NCI-H82 treated with DMSO at 0.1 percent for 48 hours (cell line): ENCODE results near the gene RUSF1.
"Not testable (repeated sequence)": the region's sequence is repeated elsewhere in the genome, so short reads cannot be mapped to it uniquely, and the experiment has no call there.

ENCODE experiments used
- DNase-seq: peaks from one replicate; lab custom pipeline; 2025; ENCODE audit not compliant: unreplicated experiment; lab: John Stamatoyannopoulos, UW

The RUSF1 gene

GRCh38 chr16:31453255-31454204 is 54.7 kb downstream of the RUSF1 start:
- no peak for DNase-seq

- DNase-seq = no peak
These were observed 55.5 kb downstream of the RUSF1 start for GRCh38 chr16:31452631-31453106.

GRCh38 chr16:31451681-31452351 is 56.4 kb downstream of the RUSF1 start:
- DNase-seq = peak; percentile 52

- DNase-seq = no peak
These were observed 57.0 kb downstream of the RUSF1 start for GRCh38 chr16:31451201-31451600.

- not testable (repeated sequence) for DNase-seq
These were observed 62.3 kb downstream of the RUSF1 start for GRCh38 chr16:31445931-31446330.

- DNase-seq = no peak
These were observed 66.2 kb downstream of the RUSF1 start for GRCh38 chr16:31441956-31442355.

GRCh38 chr16:31440516-31441184 is 67.5 kb downstream of the RUSF1 start:
- no peak for DNase-seq

GRCh38 chr16:31439519-31439918 is 68.7 kb downstream of the RUSF1 start:
- DNase-seq = no peak
